GM19099 (cell line): ENCODE results near the gene BAZ2A.

Experiments used
- POLR2A ChIP-seq: IDR thresholded peaks from 3 replicates; pipeline ENCODE4 v1.6.1; 2011; ENCODE audit warnings: low read depth; ENCODE audit not compliant: insufficient read length; ENCODE audit errors: extremely low read depth

BAZ2A gene

GRCh38 chr12:56590237-56590830, 39.8 kb downstream of the BAZ2A start:
- TF ChIP-seq POLR2A, result no peak

DNA sequence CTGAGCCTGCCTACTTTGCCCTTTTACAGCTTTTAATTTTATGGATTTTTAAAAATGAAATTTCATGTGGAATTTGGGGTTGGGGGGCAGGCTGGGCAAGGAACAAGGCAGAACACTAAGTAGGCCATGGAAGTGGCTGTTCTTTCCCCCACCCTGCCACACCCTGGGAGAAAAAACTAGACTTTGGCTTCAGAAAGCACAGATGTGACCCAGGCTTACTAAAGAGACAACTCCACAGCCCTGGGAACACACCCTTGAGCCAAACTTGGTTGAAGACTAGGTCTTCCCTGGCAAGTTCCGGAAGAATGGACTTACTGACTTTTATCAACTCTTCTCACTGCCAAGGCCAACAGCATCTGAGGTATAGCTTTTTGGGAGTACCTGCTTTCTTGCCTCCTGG, 40.3 kb downstream of the BAZ2A start:
- TF ChIP-seq POLR2A, result no peak

- TF ChIP-seq POLR2A, result no peak
Observed at GRCh38 chr12:56585098-56585497, 45.0 kb downstream of the BAZ2A start.

- TF ChIP-seq POLR2A, result no peak
Observed at GRCh38 chr12:56581418-56582145, 48.5 kb downstream of the BAZ2A start.

- TF ChIP-seq POLR2A, result no peak
Observed at GRCh38 chr12:56578983-56579546, 51.1 kb downstream of the BAZ2A start.

- no peak for TF ChIP-seq POLR2A
Observed at GRCh38 chr12:56574210-56574609, 55.9 kb downstream of the BAZ2A start.

DNA sequence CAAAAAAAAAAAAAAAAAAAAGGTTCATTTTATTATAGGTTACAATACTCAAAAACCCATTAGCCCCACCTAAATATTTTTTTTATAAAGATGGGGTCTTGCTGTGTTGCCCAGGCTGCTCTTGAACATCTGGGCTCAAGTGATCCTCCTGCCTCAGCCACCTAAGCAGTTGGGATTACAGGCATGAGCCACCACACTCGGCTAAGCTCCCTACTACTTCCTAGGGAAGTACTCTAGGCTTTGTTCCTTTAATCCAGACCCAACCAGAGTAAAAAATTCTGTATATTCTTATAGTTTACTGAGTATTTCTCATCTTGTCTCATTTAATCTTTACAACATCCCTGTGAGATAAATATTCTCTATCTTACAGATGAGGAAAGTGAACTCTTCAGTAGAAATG, 57.8 kb downstream of the BAZ2A start:
- no peak for TF ChIP-seq POLR2A

GRCh38 chr12:56571121-56571520, 59.0 kb downstream of the BAZ2A start:
- TF ChIP-seq POLR2A, result no peak

DNA sequence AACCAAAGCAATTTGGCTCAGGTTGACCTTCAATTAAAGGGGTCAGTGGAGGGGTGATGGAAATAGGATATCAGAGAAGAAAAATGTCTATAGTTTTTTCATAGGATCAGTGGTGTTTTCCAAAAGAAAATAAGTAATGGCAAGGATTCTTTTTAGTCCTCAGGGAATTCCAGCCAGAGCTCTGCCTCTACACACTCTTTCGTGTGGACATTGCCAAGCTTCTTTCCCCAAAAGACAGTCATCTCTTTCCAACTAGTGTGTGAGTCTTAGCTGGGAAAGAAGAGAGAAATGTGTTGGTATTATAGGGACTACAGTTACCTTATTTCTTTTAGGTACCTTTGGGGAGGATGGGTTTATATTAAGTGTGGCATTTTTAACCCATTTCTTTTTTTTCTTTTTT, 62.0 kb downstream of the BAZ2A start:
- TF ChIP-seq POLR2A, result no peak

DNA sequence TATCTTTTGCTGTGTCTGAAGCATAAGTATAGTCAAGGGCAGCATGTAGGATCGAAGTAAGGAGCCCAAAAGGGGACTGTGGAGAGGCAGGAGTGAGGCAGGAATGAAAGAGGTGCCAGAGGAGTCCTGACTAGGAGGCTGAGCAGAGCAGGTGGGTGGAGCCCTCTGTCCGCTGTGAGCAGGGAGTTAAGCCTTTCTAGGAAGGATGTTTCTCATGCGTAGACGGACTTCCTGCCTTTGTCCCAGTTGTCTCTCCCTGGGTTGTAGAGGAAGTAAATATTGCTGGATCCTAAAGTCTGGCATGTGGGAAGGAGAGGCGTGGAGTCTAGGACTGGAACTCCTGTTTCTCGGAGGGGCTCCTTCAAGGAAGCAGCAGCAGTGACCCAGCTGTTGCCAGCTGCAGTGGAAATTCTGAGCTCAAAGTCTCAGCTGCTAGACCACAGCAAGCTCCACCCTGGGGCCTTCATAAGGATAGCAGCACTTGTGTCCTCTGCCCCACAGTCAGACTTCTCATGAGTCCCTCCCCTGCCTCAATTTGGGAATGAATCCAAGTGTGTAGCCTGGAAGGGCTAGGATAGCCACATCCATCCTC, 64.5 kb downstream of the BAZ2A start:
- TF ChIP-seq POLR2A, result no peak

DNA sequence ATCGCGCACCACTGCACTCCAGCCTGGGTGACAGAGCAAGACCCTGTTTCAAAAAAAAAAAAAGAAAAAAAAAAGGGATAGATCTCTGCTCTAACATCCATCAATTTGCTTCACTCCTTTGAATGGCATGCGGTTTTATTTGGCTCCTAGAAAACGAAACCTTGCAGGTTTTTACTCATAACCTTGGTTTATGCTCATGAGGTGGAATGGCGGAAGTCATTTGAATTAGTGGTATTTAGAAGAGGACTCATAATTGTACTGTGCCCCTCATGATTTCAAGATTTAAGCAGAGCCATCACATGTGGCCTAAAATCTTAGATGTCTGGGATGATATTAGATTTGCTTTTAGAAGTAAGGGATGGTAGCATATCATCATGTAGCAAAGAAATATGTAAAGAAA, 79.1 kb downstream of the BAZ2A start:
- TF ChIP-seq POLR2A, result no peak

DNA sequence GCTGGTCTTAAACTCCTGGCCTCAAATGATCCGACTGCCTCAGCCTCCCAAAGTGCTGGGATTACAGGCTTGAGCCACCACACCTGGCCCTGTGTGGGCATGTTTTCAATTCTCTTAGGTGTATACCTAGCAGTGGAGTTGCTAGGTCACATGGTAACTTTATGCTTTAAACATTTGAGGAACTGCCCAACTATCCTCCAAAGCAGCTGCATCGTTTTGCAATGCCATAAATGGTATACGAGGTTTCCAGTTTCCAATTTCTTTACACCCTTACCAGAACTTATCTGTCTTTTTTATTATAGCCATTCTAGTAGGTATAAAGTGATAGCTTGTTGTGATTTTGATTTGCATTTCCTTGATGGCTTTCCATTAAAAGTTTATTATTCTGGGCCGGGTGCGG, 83.4 kb downstream of the BAZ2A start:
- no peak for TF ChIP-seq POLR2A
